ENCODE measurements around the gene SYT9. TPM values are rescaled to one million over a fixed set of nuclear protein-coding genes. Genes with fewer than 3 reads are reported as not detected.

Gene SYT9
- total RNA-seq, 3 donors from 2014 or later (not counting 1 experiment from before 2014, with no cell fraction given), result not detected

GRCh38 chr11:7256943-7257342, 5.2 kb downstream of the SYT9 start:
- Mint-ChIP-seq H3K4me1 (no peaks in the 10 kb centered on the region), H3K36me3 (no peaks in the 10 kb centered on the region), H3K27me3 (ENCODE audit: low read depth in 2 of 2) (peaks cover 19 to 25% of the 10 kb centered on the region in 2 donors), H3K27ac (no peak overlapping the region), H3K9me3 (no peaks in the 10 kb centered on the region), H3K4me3 (no peak overlapping the region)
- H3K27ac ChIP-seq (ENCODE audit: low read length), result no peak overlapping the region
- no peaks in the 10 kb centered on the region for H3K4me1 ChIP-seq (ENCODE audit: control insufficient read depth, insufficient read depth, low read length)
- no peak overlapping the region for H3K4me3 ChIP-seq (ENCODE audit: low read length)
- no peak for TF ChIP-seq CTCF (IDR thresholded peaks at IDR 0.05)
- WGBS (ENCODE audit: insufficient coverage), result 67% methylated on average over 1 of the region's 2 CpGs
- no peaks in the 10 kb centered on the region for H3K36me3 ChIP-seq (ENCODE audit: control insufficient read depth, insufficient read depth, low read length)
- H3K9me3 ChIP-seq (ENCODE audit: control insufficient read depth, insufficient read depth, low read length), result no peaks in the 10 kb centered on the region
- no peak for ATAC-seq
- DNase-seq, result no peak
- intact Hi-C loops (cut with micrococcal nuclease), result no loop called here
- peaks cover 21% of the 10 kb centered on the region for H3K27me3 ChIP-seq (ENCODE audit: control insufficient read depth, insufficient read depth, low read length)

- WGBS (ENCODE audit: insufficient coverage), result 60% methylated on average over 1 of the region's 2 CpGs
- Histone ChIP-seq H3K27ac (ENCODE audit: low read length) (no peak overlapping the region), H3K9me3 (ENCODE audit: control insufficient read depth, insufficient read depth, low read length) (no peaks in the 10 kb centered on the region), H3K27me3 (ENCODE audit: control insufficient read depth, insufficient read depth, low read length) (peaks cover 16% of the 10 kb centered on the region), H3K36me3 (ENCODE audit: control insufficient read depth, insufficient read depth, low read length) (no peaks in the 10 kb centered on the region), H3K4me1 (ENCODE audit: control insufficient read depth, insufficient read depth, low read length) (no peaks in the 10 kb centered on the region), H3K4me3 (ENCODE audit: low read length) (no peak overlapping the region)
- no peak overlapping the region for H3K4me3 Mint-ChIP-seq
- peaks cover 16 to 22% of the 10 kb centered on the region in 2 donors for H3K27me3 Mint-ChIP-seq (ENCODE audit: low read depth in 2 of 2)
- ATAC-seq (no peak), DNase-seq (no peak)
- intact Hi-C loops (cut with micrococcal nuclease), result no loop called here
- no peaks in the 10 kb centered on the region for H3K4me1 Mint-ChIP-seq
- TF ChIP-seq CTCF (IDR thresholded peaks at IDR 0.05), result no peak
- no peaks in the 10 kb centered on the region for H3K36me3 Mint-ChIP-seq
- no peak overlapping the region for H3K27ac Mint-ChIP-seq
- H3K9me3 Mint-ChIP-seq, result no peaks in the 10 kb centered on the region
Observed at GRCh38 chr11:7257724-7258123, 6.0 kb downstream of the SYT9 start.

- intact Hi-C loops (cut with micrococcal nuclease), result no loop called here
- 95% methylated on average over 5 of the region's 5 CpGs for WGBS (ENCODE audit: insufficient coverage)
- DNase-seq, result no peak
Observed at GRCh38 chr11:7261578-7261977, 9.9 kb downstream of the SYT9 start.

More at GRCh38 chr11:7261578-7261977, 9.9 kb downstream of the SYT9 start:
- no peak overlapping the region for H3K4me3 ChIP-seq (ENCODE audit: low read length)
- no peak overlapping the region for H3K27ac ChIP-seq (ENCODE audit: low read length)
- H3K9me3 Mint-ChIP-seq, result no peaks in the 10 kb centered on the region
- H3K27me3 ChIP-seq (ENCODE audit: control insufficient read depth, insufficient read depth, low read length), result peaks cover 2% of the 10 kb centered on the region
- H3K9me3 ChIP-seq (ENCODE audit: control insufficient read depth, insufficient read depth, low read length), result no peaks in the 10 kb centered on the region
- no peaks in the 10 kb centered on the region for H3K36me3 ChIP-seq (ENCODE audit: control insufficient read depth, insufficient read depth, low read length)
- no peaks in the 10 kb centered on the region for H3K4me1 Mint-ChIP-seq
- no peaks in the 10 kb centered on the region for H3K4me1 ChIP-seq (ENCODE audit: control insufficient read depth, insufficient read depth, low read length)
- no peak overlapping the region for H3K4me3 Mint-ChIP-seq
- TF ChIP-seq CTCF (IDR thresholded peaks at IDR 0.05), result no peak
- no peak for ATAC-seq
- no peaks in the 10 kb centered on the region for H3K36me3 Mint-ChIP-seq
- H3K27ac Mint-ChIP-seq, result no peak overlapping the region
- peaks cover 0 to 6% of the 10 kb centered on the region in 2 donors for H3K27me3 Mint-ChIP-seq (ENCODE audit: low read depth in 2 of 2)
